ENCODE measurements around the gene CENPB. TPM values are rescaled to one million over a fixed set of nuclear protein-coding genes. Genes with fewer than 3 reads are reported as not detected.
"Not testable (repeated sequence)": the region's sequence is repeated elsewhere in the genome, so short reads cannot be mapped to it uniquely, and the experiment has no call there.

CENPB gene
- 85.2 and 85.5 TPM in 2 replicates for total RNA-seq

- intact Hi-C loops (cut with micrococcal nuclease): loop anchor here (1.0 to 2.0 kb wide), 4 partner anchors 20 to 298 kb away; partner anchors contain the start of genes ADISSP and AP5S1
Measured at GRCh38 chr20:3786665-3787323, at the start of gene CENPB. CENPB (minus strand) TSS chr20:3786740; CDS start chr20:3786483, 257 bp downstream.

GRCh38 chr20:3836132-3836531 lies 49.6 kb upstream of the CENPB start:
- intact Hi-C loops (cut with micrococcal nuclease): no loop called here

GRCh38 chr20:3829891-3830290 lies 43.4 kb upstream of the CENPB start:
- intact Hi-C loops (cut with micrococcal nuclease): not testable (repeated sequence)

- intact Hi-C loops (cut with micrococcal nuclease): no loop called here
Measured at GRCh38 chr20:3828798-3829197, 42.3 kb upstream of the CENPB start.

- intact Hi-C loops (cut with micrococcal nuclease): no loop called here
Measured at GRCh38 chr20:3826420-3826819, 39.9 kb upstream of the CENPB start.

GRCh38 chr20:3825526-3825925 lies 39.0 kb upstream of the CENPB start:
- intact Hi-C loops (cut with micrococcal nuclease): no loop called here

GRCh38 chr20:3823881-3824280 lies 37.3 kb upstream of the CENPB start:
- intact Hi-C loops (cut with micrococcal nuclease): no loop called here

- intact Hi-C loops (cut with micrococcal nuclease): loop anchor here (2.0 kb wide), 1 partner anchor 33 kb away; no protein-coding TSS in a partner anchor
Measured at GRCh38 chr20:3821996-3822395, 35.5 kb upstream of the CENPB start.

GRCh38 chr20:3820901-3821727 lies 34.6 kb upstream of the CENPB start:
- intact Hi-C loops (cut with micrococcal nuclease): loop anchor here (1.0 to 2.0 kb wide), 9 partner anchors 10 to 194 kb away; partner anchors contain the start of genes ADISSP, CDC25B, CENPB and MAVS

GRCh38 chr20:3820048-3820900 lies 33.7 kb upstream of the CENPB start, which contains the start of gene AP5S1:
AP5S1 (plus strand) TSS chr20:3820547; CDS start chr20:3822118, 1,571 bp downstream.
- intact Hi-C loops (cut with micrococcal nuclease): loop anchor here (1.0 to 2.0 kb wide), 9 partner anchors 9 to 195 kb away; partner anchors contain the start of genes ADISSP, CDC25B, CENPB and MAVS

GRCh38 chr20:3819411-3820047 lies 33.0 kb upstream of the CENPB start:
- intact Hi-C loops (cut with micrococcal nuclease): loop anchor here (1.0 to 10.0 kb wide), 10 partner anchors 8 to 415 kb away; partner anchors contain the start of genes ADISSP, CDC25B, CENPB and DNAAF9

- intact Hi-C loops (cut with micrococcal nuclease): loop anchor here (10.0 kb wide), 1 partner anchor 414 kb away; the partner anchor contains the start of gene DNAAF9
Measured at GRCh38 chr20:3818155-3819151, 31.9 kb upstream of the CENPB start.

GRCh38 chr20:3815703-3816315 lies 29.3 kb upstream of the CENPB start:
- intact Hi-C loops (cut with micrococcal nuclease): loop anchor here (10.0 kb wide), 1 partner anchor 411 kb away; the partner anchor contains the start of gene DNAAF9

GRCh38 chr20:3814928-3815495 lies 28.5 kb upstream of the CENPB start:
- intact Hi-C loops (cut with micrococcal nuclease): loop anchor here (10.0 kb wide), 1 partner anchor 410 kb away; the partner anchor contains the start of gene DNAAF9

GRCh38 chr20:3813848-3814581 lies 27.5 kb upstream of the CENPB start:
- intact Hi-C loops (cut with micrococcal nuclease): loop anchor here (10.0 kb wide), 1 partner anchor 409 kb away; the partner anchor contains the start of gene DNAAF9

GRCh38 chr20:3812975-3813847 lies 26.7 kb upstream of the CENPB start:
- intact Hi-C loops (cut with micrococcal nuclease): loop anchor here (10.0 kb wide), 1 partner anchor 408 kb away; the partner anchor contains the start of gene DNAAF9

Data from T-helper 2 cell treated with Interferon-gamma antibody and Interleukin-4, amounts not matched to agents 100 ng/mL and 5 ng/mL, for 36 hours (primary cell).